ENCODE results near the gene PAQR9. TPM values are rescaled to one million over a fixed set of nuclear protein-coding genes. Genes with fewer than 3 reads are reported as not detected.

Gene PAQR9
- total and polyA plus RNA-seq, 2 donors (not counting 3 experiments of a cell fraction or from before 2014, with no cell fraction given) = not detected

DNA sequence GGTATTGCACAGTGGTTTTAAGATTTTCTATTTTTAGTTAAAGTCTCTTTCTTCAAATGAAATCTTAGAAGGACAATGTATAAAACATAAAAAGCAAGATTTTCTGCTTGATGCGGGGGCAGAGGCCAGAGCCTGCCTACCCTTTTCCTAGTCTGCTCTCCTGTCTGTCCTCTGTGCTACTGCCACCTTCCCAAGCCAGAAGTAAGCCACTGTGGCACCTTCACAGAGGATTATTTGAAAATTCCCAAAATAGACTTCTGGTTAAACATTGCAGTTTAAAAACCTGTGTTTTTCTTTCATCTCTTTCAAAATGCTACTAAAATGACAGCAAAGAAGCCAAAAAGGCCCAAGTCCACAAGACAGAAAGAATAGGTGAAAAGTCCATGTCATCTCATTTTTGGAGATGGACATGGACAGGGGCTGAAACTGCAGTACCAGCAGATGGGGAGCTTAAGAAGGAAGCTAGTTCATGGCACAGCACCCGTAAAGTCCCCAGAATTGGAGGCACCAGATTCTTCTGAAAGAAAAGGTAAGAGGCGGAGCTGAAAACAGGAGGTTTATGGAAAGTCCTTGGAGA lies 37.0 kb downstream of the PAQR9 start:
- Histone ChIP-seq H3K9me1 (replicated peaks; ENCODE audit: control insufficient read depth, extremely low read depth, insufficient read depth, low read length) (no peaks in the 10 kb centered on the region), H3K9ac (replicated peaks; ENCODE audit: extremely low read depth, insufficient read depth, low read length) (no peak overlapping the region), H3K36me3 (ENCODE audit: control insufficient read depth in 2 of 2, extremely low read depth in 1 of 2, insufficient read depth in 2 of 2, low read length in 2 of 2) (no peaks in the 10 kb centered on the region), H3K4me1 (ENCODE audit: control insufficient read depth, extremely low read depth, insufficient read depth, low read length) (no peaks in the 10 kb centered on the region), H3K79me2 (ENCODE audit: control insufficient read depth, insufficient read depth, low read length) (no peaks in the 10 kb centered on the region), H3K27me3 (ENCODE audit: control insufficient read depth in 2 of 2, insufficient read depth in 2 of 2, low read length in 2 of 2) (peaks cover 7 to 22% of the 10 kb centered on the region in 2 experiments), H2AFZ (ENCODE audit: low read depth, low read length) (no peak overlapping the region), H3K4me3 (replicated peaks in 1 of 3; ENCODE audit: insufficient read depth in 1 of 3, low read depth in 1 of 3, low read length in 3 of 3) (no peak overlapping the region), H4K20me1 (replicated peaks; ENCODE audit: control insufficient read depth, extremely low read depth, insufficient read depth, low read length) (no peaks in the 10 kb centered on the region), H3K4me2 (ENCODE audit: insufficient read depth, low read length) (no peak overlapping the region), H3K9me3 (replicated peaks; ENCODE audit: control insufficient read depth, insufficient read depth, low read length) (no peaks in the 10 kb centered on the region), H3K27ac (ENCODE audit: insufficient read depth, low read depth, low read length) (no peak overlapping the region)
- no TSS peak for BruUV-seq (replicated peaks)
- POLR2A ChIA-PET = no interaction called here
- DNase-seq (ENCODE audit: low read depth, low spot score) (no peak), FAIRE-seq (no peak)
- TF ChIP-seq CTCF (IDR thresholded peaks at IDR 0.05; ENCODE audit: extremely low read depth in 1 of 2, insufficient read depth in 1 of 2, low read depth in 1 of 2, low read length in 2 of 2) = no peak
- no peak for TF ChIP-seq EZH2 (IDR thresholded peaks at IDR 0.05; ENCODE audit: borderline replicate concordance, low read depth, low read length, severe bottlenecking)
- no peak for TF ChIP-seq GATA2 (IDR thresholded peaks at IDR 0.05; ENCODE audit: insufficient read depth, insufficient read length, low read depth, low read length)
- no peak for TF ChIP-seq MYC (IDR thresholded peaks at IDR 0.05; ENCODE audit: low read depth, low read length)
- TF ChIP-seq MAX (IDR thresholded peaks at IDR 0.05; ENCODE audit: insufficient read depth, insufficient read length) = no peak
- no peak for TF ChIP-seq FOS (IDR thresholded peaks at IDR 0.05; ENCODE audit: borderline replicate concordance, insufficient read depth, low read length)
- intact Hi-C loops (cut with micrococcal nuclease) = loop anchor here (5.0 kb wide), 1 partner anchor 339 kb away; no protein-coding TSS in a partner anchor
- dilution Hi-C loops (cut with MboI; ENCODE audit: extremely low pct_ligation_motif_present, low sequenced_read_pairs) = no loop called here
- CTCF ChIA-PET = interaction anchor here (1.2 kb wide), 1 partner anchor 14 kb away, joined by 4 read pairs; no protein-coding TSS in a partner anchor

Data from endothelial cell of umbilical vein (primary cell).